ENCODE measurements around the gene GRIP1. TPM values are rescaled to one million over a fixed set of nuclear protein-coding genes. Genes with fewer than 3 reads are reported as not detected.

The GRIP1 gene
- total and polyA plus RNA-seq, 12 donors = 0.12 to 7.3 (median 1.9) TPM

DNA sequence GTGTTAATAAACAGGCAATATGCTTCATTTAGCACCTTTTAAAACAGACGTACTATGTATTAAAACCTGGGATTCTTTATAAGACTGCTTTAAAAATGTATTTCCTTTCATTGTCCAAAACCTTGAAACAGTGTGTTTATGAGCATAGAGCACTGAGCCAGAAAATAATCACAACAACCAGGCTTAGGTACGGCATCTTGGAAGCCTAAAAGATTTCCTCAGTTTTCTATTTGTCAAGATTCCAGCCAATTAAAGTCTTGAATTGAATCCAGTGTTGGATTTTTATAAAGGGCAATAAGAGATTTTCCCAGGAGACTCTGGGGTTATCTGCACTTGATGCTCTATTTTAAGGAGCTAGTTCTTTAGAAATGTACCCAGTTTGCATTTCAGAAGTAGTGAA lies 80.3 kb downstream of the GRIP1 start:
- H3K36me3 ChIP-seq = no peaks in the 10 kb centered on the region
- DNase-seq (no peak), ATAC-seq (no peak)
- H3K4me1 ChIP-seq = no peaks in the 10 kb centered on the region
- H3K9me3 ChIP-seq = no peaks in the 10 kb centered on the region
- intact Hi-C loops (cut with DNase I) = no loop called here
- no peak overlapping the region for H3K27ac ChIP-seq
- no peak for TF ChIP-seq CTCF (IDR thresholded peaks at IDR 0.05)
- no peak overlapping the region for H3K4me3 ChIP-seq
- H3K27me3 ChIP-seq = no peaks in the 10 kb centered on the region
- 62 to 68% methylated on average over 2 of the region's 2 CpGs for WGBS, 2 donors

- Histone ChIP-seq H3K36me3 (no peaks in the 10 kb centered on the region), H3K4me1 (no peaks in the 10 kb centered on the region), H3K4me3 (no peak overlapping the region), H3K27me3 (no peaks in the 10 kb centered on the region), H3K9me3 (no peaks in the 10 kb centered on the region), H3K27ac (no peak overlapping the region)
- 88 to 91% methylated on average over 4 of the region's 4 CpGs for whole genome bisulfite sequencing, 2 donors
- ATAC-seq = no peak
- no peak for TF ChIP-seq CTCF (IDR thresholded peaks at IDR 0.05)
- DNase-seq = no peak
- intact Hi-C loops (cut with DNase I) = no loop called here
Measured at GRCh38 chr12:66598079-66598478, 80.8 kb downstream of the GRIP1 start.

- peaks cover 0 to 2% (median 0%) of the 10 kb centered on the region in 7 donors for H3K27me3 ChIP-seq
- intact Hi-C loops (cut with DNase I) = no loop called here
- TF ChIP-seq CTCF (IDR thresholded peaks at IDR 0.05) = no peak
- H3K9me3 ChIP-seq = no peaks in the 10 kb centered on the region
- no peak overlapping the region for H3K4me3 ChIP-seq
- whole genome bisulfite sequencing, 2 donors = 66 to 78% methylated on average over 2 of the region's 2 CpGs
- H3K4me1 ChIP-seq = no peaks in the 10 kb centered on the region
- no peaks in the 10 kb centered on the region for H3K36me3 ChIP-seq
- DNase-seq (no peak), ATAC-seq (no peak)
- H3K27ac ChIP-seq = no peak overlapping the region
Measured at GRCh38 chr12:66596199-66596598, 82.7 kb downstream of the GRIP1 start.

DNA sequence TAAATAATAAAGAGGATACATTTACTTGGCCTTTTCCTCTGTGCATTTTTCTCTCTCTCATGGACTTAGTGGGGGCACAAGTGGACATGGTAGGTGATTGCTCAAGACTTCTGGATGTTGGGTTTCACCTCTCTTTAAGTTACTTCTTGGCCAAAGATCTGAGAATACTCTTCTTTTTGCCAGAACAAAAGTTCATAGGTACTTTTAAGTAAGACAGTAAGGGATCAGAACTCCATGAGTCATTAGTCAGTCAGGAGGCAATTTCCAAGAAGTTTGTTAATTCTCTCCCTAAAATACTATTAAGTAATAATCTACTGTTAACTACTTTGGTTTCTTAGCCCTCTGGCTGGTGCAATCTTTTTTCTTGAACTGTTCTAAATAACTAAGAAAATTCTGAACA lies 84.2 kb downstream of the GRIP1 start:
- intact Hi-C loops (cut with DNase I) = no loop called here
- H3K27me3 ChIP-seq = peaks cover 0 to 2% (median 0%) of the 10 kb centered on the region in 7 donors
- ATAC-seq (no peak), DNase-seq (no peak)
- no peak for TF ChIP-seq CTCF (IDR thresholded peaks at IDR 0.05)
- H3K4me1 ChIP-seq = no peaks in the 10 kb centered on the region
- H3K36me3 ChIP-seq = no peaks in the 10 kb centered on the region
- H3K9me3 ChIP-seq = no peaks in the 10 kb centered on the region
- no peak overlapping the region for H3K4me3 ChIP-seq
- no peak overlapping the region for H3K27ac ChIP-seq
